H9 (cell line): Measurements from ENCODE around the gene LRRC7. TPM values are rescaled to one million over a fixed set of nuclear protein-coding genes. Genes with fewer than 3 reads are reported as not detected.

ENCODE experiments used
- DNase-seq: peaks from one replicate; pipeline ENCODE4 v3.0.0-alpha.2; 2017
- H2AFZ ChIP-seq: one replicate; pipeline ENCODE4 v1.6.1; 2013; ENCODE audit warnings: mild to moderate bottlenecking, low read length, control low read depth, moderate library complexity
- H2AK5ac ChIP-seq: 2 replicates; pipeline ENCODE4 v1.6.1; 2013; ENCODE audit warnings: low read length, control low read depth, mixed read lengths; ENCODE audit not compliant: insufficient read length
- H2BK120ac ChIP-seq: one replicate; pipeline ENCODE4 v1.6.1; 2013; ENCODE audit warnings: low read depth, mild to moderate bottlenecking, low read length, control low read depth, inconsistent platforms; ENCODE audit not compliant: poor library complexity, severe bottlenecking
- H2BK12ac ChIP-seq: 2 replicates; pipeline ENCODE4 v1.6.1; 2013; ENCODE audit warnings: low read length, control low read depth, mixed read lengths, low read depth; ENCODE audit not compliant: insufficient read length
- H2BK15ac ChIP-seq: 2 replicates; pipeline ENCODE4 v1.6.1; 2013; ENCODE audit warnings: low read depth, low read length, control low read depth
- H2BK20ac ChIP-seq: one replicate; pipeline ENCODE4 v1.6.1; 2013; ENCODE audit warnings: low read depth, mild to moderate bottlenecking, low read length, control low read depth, inconsistent platforms; ENCODE audit not compliant: poor library complexity, severe bottlenecking
- H2BK5ac ChIP-seq: 2 replicates; pipeline ENCODE4 v1.6.1; 2013; ENCODE audit warnings: low read length, control low read depth, mixed read lengths; ENCODE audit not compliant: insufficient read length
- H3K14ac ChIP-seq: 2 replicates; pipeline ENCODE4 v1.6.1; 2013; ENCODE audit warnings: low read length, control low read depth; ENCODE audit not compliant: insufficient read depth
- H3K18ac ChIP-seq: 2 replicates; pipeline ENCODE4 v1.6.1; 2013; ENCODE audit warnings: low read depth, mild to moderate bottlenecking, mixed read lengths, low read length, control low read depth; ENCODE audit not compliant: insufficient read length
- H3K23ac ChIP-seq: 2 replicates; pipeline ENCODE4 v1.6.1; 2013; ENCODE audit warnings: low read length, control low read depth, mixed read lengths, low read depth; ENCODE audit not compliant: insufficient read length
- H3K23me2 ChIP-seq: 2 replicates; pipeline ENCODE4 v1.6.1; 2013; ENCODE audit warnings: low read depth, mild to moderate bottlenecking, mixed read lengths, low read length, control low read depth; ENCODE audit not compliant: insufficient read length, poor library complexity, severe bottlenecking
- H3K27ac ChIP-seq: 2 replicates; pipeline ENCODE4 v1.5.1; 2013; ENCODE audit warnings: low read length, control low read depth, mixed read lengths, low read depth; ENCODE audit not compliant: insufficient read length
- H3K27me3 ChIP-seq: 2 replicates; pipeline ENCODE4 v1.6.1; 2013; ENCODE audit warnings: low read length, control low read depth, inconsistent platforms; ENCODE audit not compliant: insufficient read depth
- H3K4ac ChIP-seq: 2 replicates; pipeline ENCODE4 v1.6.1; 2013; ENCODE audit warnings: low read depth, mild to moderate bottlenecking, control low read depth, inconsistent platforms, low read length, moderate library complexity
- H3K4me1 ChIP-seq: 2 replicates; pipeline ENCODE4 v1.6.1; 2013; ENCODE audit warnings: low read length, control low read depth, inconsistent platforms; ENCODE audit not compliant: insufficient read depth
- H3K4me2 ChIP-seq: 2 replicates; pipeline ENCODE4 v1.6.1; 2013; ENCODE audit warnings: low read length, control low read depth, mixed read lengths; ENCODE audit not compliant: insufficient read length, insufficient read depth
- H3K56ac ChIP-seq: 2 replicates; pipeline ENCODE4 v1.6.1; 2013; ENCODE audit warnings: low read depth, mild to moderate bottlenecking, mixed read lengths, low read length, control low read depth; ENCODE audit not compliant: insufficient read length
- H3K79me1 ChIP-seq: 2 replicates; pipeline ENCODE4 v1.6.1; 2013; ENCODE audit warnings: low read depth, mild to moderate bottlenecking, moderate library complexity, low read length, control low read depth, inconsistent platforms; ENCODE audit not compliant: insufficient read depth, poor library complexity, severe bottlenecking
- H3K79me2 ChIP-seq: 2 replicates; pipeline ENCODE4 v1.6.1; 2013; ENCODE audit warnings: low read length, control low read depth, inconsistent platforms; ENCODE audit not compliant: insufficient read depth
- H3K9ac ChIP-seq: 2 replicates; pipeline ENCODE4 v1.6.1; 2013; ENCODE audit warnings: low read length, control low read depth, mixed read lengths; ENCODE audit not compliant: insufficient read length; ENCODE audit errors: extremely low read depth
- H3K9me3 ChIP-seq: one replicate; pipeline ENCODE4 v1.6.1; 2013; ENCODE audit warnings: low read depth, low read length, inconsistent platforms; ENCODE audit not compliant: control insufficient read depth
- H3T11ph ChIP-seq: one replicate; pipeline ENCODE4 v1.6.1; 2013; ENCODE audit warnings: mild to moderate bottlenecking, low read length, control low read depth, inconsistent platforms
- H4K20me1 ChIP-seq: one replicate; pipeline ENCODE4 v1.6.1; 2013; ENCODE audit not compliant: control insufficient read depth, insufficient read length, insufficient read depth
- H4K5ac ChIP-seq: 2 replicates; pipeline ENCODE4 v1.6.1; 2013; ENCODE audit warnings: low read depth, mild to moderate bottlenecking, mixed read lengths, low read length, control low read depth; ENCODE audit not compliant: insufficient read length
- H4K8ac ChIP-seq: replicated peaks from 2 replicates; pipeline ENCODE4 v1.6.1; 2013; ENCODE audit warnings: low read length, control low read depth, mixed read lengths, low read depth; ENCODE audit not compliant: insufficient read length
- H4K91ac ChIP-seq: 2 replicates; pipeline ENCODE4 v1.6.1; 2013; ENCODE audit warnings: low read depth, mild to moderate bottlenecking, moderate library complexity, mixed read lengths, low read length, control low read depth; ENCODE audit not compliant: insufficient read length
- H3K27ac Mint-ChIP-seq, 3 experiments: 2 replicates in 2 of 3; 3 replicates in 1 of 3; pipeline ENCODE4 v1.8.0; 2020 to 2021; ENCODE audit warnings: mixed read lengths in 3 of 3, mild to moderate bottlenecking in 1 of 3, moderate library complexity in 1 of 3
- H3K27me3 Mint-ChIP-seq: 2 replicates; pipeline ENCODE4 v1.8.0; 2021; ENCODE audit warnings: low read depth, mild to moderate bottlenecking, moderate library complexity, mixed read lengths
- H3K36me3 Mint-ChIP-seq, 3 experiments: 2 replicates in 2 of 3; 3 replicates in 1 of 3; pipeline ENCODE4 v1.8.0; 2020 to 2021; ENCODE audit warnings: low read depth in 3 of 3, mixed read lengths in 3 of 3; ENCODE audit not compliant: insufficient read depth in 1 of 3
- H3K4me1 Mint-ChIP-seq, 2 experiments: 2 replicates each; pipeline ENCODE4 v1.8.0; 2020; ENCODE audit warnings: mixed read lengths in 2 of 2
- H3K4me3 Mint-ChIP-seq, 2 experiments: 2 replicates in 1 of 2; 3 replicates in 1 of 2; pipeline ENCODE4 v1.8.0; 2020 to 2021; ENCODE audit warnings: mild to moderate bottlenecking in 2 of 2, mixed read lengths in 2 of 2, moderate library complexity in 1 of 2
- H3K9me3 Mint-ChIP-seq, 2 experiments: 2 replicates in 1 of 2; 3 replicates in 1 of 2; pipeline ENCODE4 v1.8.0; 2020; ENCODE audit warnings: mild to moderate bottlenecking in 2 of 2, mixed read lengths in 2 of 2, moderate library complexity in 1 of 2
- CTCF ChIP-seq: fragments of 200-600 bp; sonication (generic); conservative IDR thresholded peaks from 3 replicates; pipeline ENCODE4 v1.8.0; 2021; ENCODE audit warnings: antibody characterized with exemption, mild to moderate bottlenecking
- WGBS: extraction: QIAGEN DNeasy Blood & Tissue Kit; methylation state at CpG from one replicate; pipeline ENCODE4 v1.1.7; 2013; ENCODE audit warnings: missing lambda C conversion rate, low lambda C conversion rate, mixed read lengths; ENCODE audit not compliant: insufficient read length; ENCODE audit errors: extremely low coverage; 5-methylcytosine and 5-hydroxymethylcytosine counted together
- total RNA-seq: library from RNA; stranded (reverse); gene quantifications from 2 replicates; pipeline ENCODE4 v1.2.1, GENCODE V29; 2021

Gene LRRC7
- total RNA-seq, 1 experiment from 2014 or later: not detected

GRCh38 chr1:69540052-69540451 lies 27.7 kb upstream of the LRRC7 start:
- Histone ChIP-seq H3K79me2 (no peaks in the 10 kb centered on the region), H4K5ac (no peak overlapping the region), H4K8ac (no peak overlapping the region), H3K23ac (no peak overlapping the region), H2BK20ac (no peak overlapping the region), H3K4me2 (no peak overlapping the region), H3K4me1 (no peaks in the 10 kb centered on the region), H3K9me3 (no peaks in the 10 kb centered on the region), H2AK5ac (no peak overlapping the region), H3K14ac (no peak overlapping the region), H3K27me3 (no peaks in the 10 kb centered on the region), H2BK12ac (no peak overlapping the region), H2BK120ac (no peak overlapping the region), H2BK5ac (no peak overlapping the region), H3K18ac (no peak overlapping the region), H3K27ac (no peak overlapping the region), H4K20me1 (no peaks in the 10 kb centered on the region), H3T11ph (no peak overlapping the region), H2BK15ac (no peak overlapping the region), H3K9ac (no peak overlapping the region), H2AFZ (no peak overlapping the region), H3K56ac (no peak overlapping the region), H3K23me2 (no peaks in the 10 kb centered on the region), H3K79me1 (no peaks in the 10 kb centered on the region), H3K4ac (no peak overlapping the region), H4K91ac (no peak overlapping the region)
- WGBS: no CpG with 5 or more reads among the region's 6 CpGs
- Mint-ChIP-seq H3K4me1 (peaks cover 4 to 6% of the 10 kb centered on the region in 2 experiments), H3K9me3 (no peaks in the 10 kb centered on the region), H3K27me3 (no peaks in the 10 kb centered on the region), H3K4me3 (no peak overlapping the region), H3K27ac (no peak overlapping the region), H3K36me3 (no peaks in the 10 kb centered on the region)
- DNase-seq: no peak
- no peak for TF ChIP-seq CTCF
